ENCODE results near the gene SLC36A1.

Gene SLC36A1

GRCh38 chr5:151451626-151452520 lies 4.5 kb downstream of the SLC36A1 start:
- no peak for DNase-seq

- DNase-seq, result no peak
These were observed 6.8 kb downstream of the SLC36A1 start for GRCh38 chr5:151454166-151454565.

- no peak for DNase-seq
These were observed 7.5 kb downstream of the SLC36A1 start for GRCh38 chr5:151454889-151455288.

- DNase-seq, result no peak
These were observed 9.0 kb downstream of the SLC36A1 start for GRCh38 chr5:151456321-151456940.

- no peak for DNase-seq
These were observed 10.9 kb downstream of the SLC36A1 start for GRCh38 chr5:151458314-151458713.

- no peak for DNase-seq
These were observed 12.4 kb downstream of the SLC36A1 start for GRCh38 chr5:151459680-151460324.

- no peak for DNase-seq
These were observed 13.9 kb downstream of the SLC36A1 start for GRCh38 chr5:151461312-151461711.

GRCh38 chr5:151463137-151464029 lies 16.0 kb downstream of the SLC36A1 start:
- no peak for DNase-seq

GRCh38 chr5:151464101-151464500 lies 16.7 kb downstream of the SLC36A1 start:
- DNase-seq, result no peak

GRCh38 chr5:151465476-151465875 lies 18.1 kb downstream of the SLC36A1 start:
- no peak for DNase-seq

- DNase-seq, result no peak
These were observed 20.2 kb downstream of the SLC36A1 start for GRCh38 chr5:151467576-151467975.

- DNase-seq, result no peak
These were observed 22.0 kb downstream of the SLC36A1 start for GRCh38 chr5:151469386-151469785.

GRCh38 chr5:151469992-151470391 lies 22.6 kb downstream of the SLC36A1 start:
- no peak for DNase-seq

- no peak for DNase-seq
These were observed 23.0 kb downstream of the SLC36A1 start for GRCh38 chr5:151470439-151470838.

GRCh38 chr5:151471276-151471675 lies 23.9 kb downstream of the SLC36A1 start:
- DNase-seq, result no peak

- no peak for DNase-seq
These were observed 27.4 kb downstream of the SLC36A1 start for GRCh38 chr5:151474799-151475198.

- no peak for DNase-seq
These were observed 28.0 kb downstream of the SLC36A1 start for GRCh38 chr5:151475388-151475787.

- DNase-seq, result no peak
These were observed 28.6 kb downstream of the SLC36A1 start for GRCh38 chr5:151476016-151476415.

- DNase-seq, result no peak
These were observed 29.7 kb downstream of the SLC36A1 start for GRCh38 chr5:151477101-151477500.

- DNase-seq, result no peak
These were observed 33.2 kb downstream of the SLC36A1 start for GRCh38 chr5:151480384-151481293.

GRCh38 chr5:151483176-151483575 lies 35.8 kb downstream of the SLC36A1 start:
- DNase-seq, result no peak

- no peak for DNase-seq
These were observed 36.2 kb downstream of the SLC36A1 start for GRCh38 chr5:151483647-151484046.

Data from CD4-positive, alpha-beta T cell treated with Interleukin-4 for 1 hour (primary cell).